Stimulated activated CD8-positive, alpha-beta memory T cell treated with anti-CD3 and anti-CD28 coated beads, Interleukin-7, amount 100 ng/mL, for 4 hours (primary cell): Measurements from ENCODE around the gene PPP6C.
"Not testable (repeated sequence)": the region's sequence is repeated elsewhere in the genome, so short reads cannot be mapped to it uniquely, and the experiment has no call there.

Experiments
- DNase-seq, 2 donors: peaks; one replicate each; pipeline ENCODE4 v3.0.0-alpha.2; 2020; ENCODE audit warnings: low read depth in 2 of 2

The PPP6C gene

DNA sequence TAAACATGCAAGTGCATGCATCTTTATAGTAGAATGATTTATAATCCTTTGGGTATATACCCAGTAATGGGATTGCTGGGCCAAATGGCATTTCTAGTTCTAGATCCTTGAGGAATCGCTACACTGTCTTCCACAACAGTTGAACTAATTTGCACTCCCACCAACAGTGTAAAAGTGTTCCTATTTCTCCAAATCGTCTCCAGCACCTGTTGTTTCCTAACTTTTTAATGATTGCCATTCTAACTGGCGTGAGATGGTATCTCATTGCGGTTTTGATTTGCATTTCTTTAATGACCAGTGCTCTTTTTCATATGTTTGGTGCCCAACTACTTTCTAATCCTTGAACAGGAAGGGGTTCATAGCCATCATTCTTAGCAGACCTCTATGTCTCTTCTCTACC, 7.8 kb downstream of the PPP6C start:
- DNase-seq: not testable (repeated sequence)

DNA sequence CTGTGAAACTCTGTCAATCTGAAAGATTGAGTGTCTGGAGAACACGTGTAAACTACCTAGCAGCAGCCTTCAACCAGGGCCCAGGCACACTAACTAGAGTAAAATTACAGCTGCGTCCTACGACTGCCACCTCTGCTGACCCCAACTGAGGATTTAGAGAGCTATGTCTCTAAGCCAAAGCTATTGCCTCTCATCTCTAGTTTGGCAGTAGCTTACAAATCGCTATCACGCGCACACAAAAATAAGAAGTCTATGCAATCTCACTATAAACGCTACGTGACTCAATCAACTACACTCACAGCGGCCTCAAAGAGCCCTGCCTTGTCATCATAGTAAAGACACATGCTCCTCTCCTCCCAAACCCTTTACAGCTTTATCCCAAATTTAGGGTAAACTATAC, 8.7 kb downstream of the PPP6C start:
- no peak for DNase-seq

DNA sequence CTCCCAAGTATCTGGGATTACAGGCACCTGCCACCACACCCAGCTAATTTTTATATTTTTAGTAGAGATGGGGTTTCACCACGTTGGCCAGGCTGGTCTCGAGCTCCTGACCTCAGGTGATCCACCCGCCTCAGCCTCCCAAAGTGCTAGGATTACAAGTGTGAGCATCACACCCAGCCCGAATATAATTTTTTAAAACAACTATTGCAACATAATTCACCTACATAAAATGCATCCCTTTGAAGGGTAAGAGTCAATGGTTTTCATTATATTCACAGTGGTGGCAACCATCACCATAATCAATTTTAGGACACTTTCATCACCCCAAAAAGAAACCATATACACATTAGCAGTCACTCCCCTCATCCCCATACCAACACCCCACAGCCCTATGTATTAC, 9.8 kb downstream of the PPP6C start:
- DNase-seq: not testable (repeated sequence)

DNA sequence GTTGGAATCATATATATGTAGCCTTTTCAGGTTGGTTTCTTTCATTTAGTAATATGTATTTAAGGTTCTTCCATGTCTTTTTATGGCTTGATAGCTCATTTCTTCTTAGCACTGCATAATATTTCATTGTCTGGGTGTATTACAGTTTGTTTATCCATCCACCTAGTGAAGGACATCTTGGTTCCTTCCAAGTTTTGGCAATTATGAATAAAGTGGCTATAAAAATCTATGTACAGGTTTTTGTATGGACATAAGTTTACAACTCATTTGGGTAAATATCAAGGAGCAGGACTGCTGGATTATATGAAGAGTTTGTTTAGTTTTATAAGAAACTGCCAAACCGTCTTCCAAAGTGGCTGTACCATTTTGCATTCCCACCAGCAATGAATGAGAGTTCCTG, 11.7 kb downstream of the PPP6C start:
- no peak for DNase-seq

DNA sequence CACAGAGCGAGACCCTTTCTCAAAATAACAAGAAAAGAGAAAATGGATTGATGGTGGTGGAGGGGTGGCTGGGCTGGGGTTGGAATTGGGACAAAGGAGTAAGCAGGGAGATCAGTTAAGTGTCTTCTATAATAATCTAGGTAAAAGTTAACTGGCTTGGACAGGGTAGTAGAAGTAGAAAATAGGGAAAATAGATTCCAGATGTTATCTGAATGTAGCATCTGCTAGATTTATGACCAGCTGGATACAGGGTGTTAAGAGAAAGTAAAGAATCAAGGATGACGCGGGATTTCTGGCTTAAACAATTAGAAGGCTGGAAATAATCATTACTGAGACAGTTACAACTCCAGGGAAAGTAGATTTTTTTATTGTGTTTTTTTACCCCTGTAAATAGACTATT, 13.0 kb downstream of the PPP6C start:
- no peak for DNase-seq

DNA sequence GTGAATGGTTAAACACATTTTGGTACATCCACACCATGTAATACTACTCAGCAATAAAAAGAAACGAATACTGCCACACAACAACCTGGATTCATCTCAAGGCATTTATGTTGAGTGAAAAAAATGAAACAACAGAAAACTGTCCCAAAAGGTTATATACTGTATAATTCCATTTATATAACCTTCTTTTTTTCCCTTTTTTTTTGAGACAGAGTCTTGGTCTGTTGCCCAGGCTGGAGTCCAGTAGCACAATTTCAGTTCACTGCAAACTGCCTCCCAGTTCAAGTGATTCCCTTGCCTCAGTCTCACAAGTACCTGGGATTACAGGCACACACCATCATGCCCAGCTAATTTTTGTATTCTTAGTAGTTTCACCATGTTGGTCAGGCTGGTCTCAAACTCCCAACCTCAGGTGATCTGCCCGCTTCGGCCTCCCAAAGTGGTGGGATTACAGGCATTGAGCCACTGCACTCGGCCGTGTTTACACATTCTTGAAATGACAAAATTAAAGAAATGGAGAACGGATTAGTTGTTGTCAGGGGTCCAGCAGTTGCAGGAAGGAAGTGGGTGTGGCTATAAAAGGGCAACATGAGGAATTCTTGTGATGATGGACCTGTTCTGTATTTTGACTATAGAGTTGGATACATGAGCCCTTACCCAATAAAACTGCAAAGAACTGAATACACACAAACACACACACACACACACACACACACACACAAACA, 17.4 kb downstream of the PPP6C start:
- no peak for DNase-seq

DNA sequence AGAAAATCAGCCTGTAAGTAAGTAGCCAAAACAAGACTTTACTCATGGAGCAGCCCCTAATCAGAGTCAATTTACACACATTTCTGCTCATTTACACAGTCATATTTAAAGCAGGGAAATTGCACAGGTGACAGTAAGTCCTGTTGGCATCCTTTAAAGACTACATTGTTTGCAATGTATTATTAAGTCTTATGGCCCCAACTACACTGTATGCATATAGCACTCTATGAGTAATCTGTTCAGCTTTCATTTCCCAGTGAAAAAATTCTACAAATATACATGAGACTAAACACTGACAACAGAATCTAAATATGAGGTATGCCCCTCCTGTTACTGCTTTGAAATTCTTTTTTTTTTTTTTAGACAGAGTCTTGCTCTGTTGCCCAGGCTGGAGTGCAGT, 19.7 kb downstream of the PPP6C start:
- no peak for DNase-seq

DNA sequence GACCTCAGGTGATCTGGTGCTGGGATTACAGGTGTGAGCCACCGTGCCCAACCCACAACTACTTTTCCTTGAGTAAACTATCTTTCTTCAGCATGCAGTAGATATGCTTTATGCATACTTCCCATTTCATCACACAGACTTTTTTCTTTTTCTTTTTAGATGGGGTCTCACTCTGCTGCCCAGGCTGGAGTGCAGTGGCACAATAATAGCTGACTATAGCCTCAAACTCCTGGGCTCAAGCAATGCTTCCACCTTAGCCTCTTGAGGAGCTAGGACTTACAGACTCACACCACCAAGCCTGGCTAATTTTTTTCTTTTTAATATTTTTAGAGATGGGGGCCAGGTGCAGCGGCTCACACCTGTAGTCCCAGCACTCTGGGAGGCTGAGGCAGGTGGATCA, 22.8 kb downstream of the PPP6C start:
- DNase-seq: no peak

DNA sequence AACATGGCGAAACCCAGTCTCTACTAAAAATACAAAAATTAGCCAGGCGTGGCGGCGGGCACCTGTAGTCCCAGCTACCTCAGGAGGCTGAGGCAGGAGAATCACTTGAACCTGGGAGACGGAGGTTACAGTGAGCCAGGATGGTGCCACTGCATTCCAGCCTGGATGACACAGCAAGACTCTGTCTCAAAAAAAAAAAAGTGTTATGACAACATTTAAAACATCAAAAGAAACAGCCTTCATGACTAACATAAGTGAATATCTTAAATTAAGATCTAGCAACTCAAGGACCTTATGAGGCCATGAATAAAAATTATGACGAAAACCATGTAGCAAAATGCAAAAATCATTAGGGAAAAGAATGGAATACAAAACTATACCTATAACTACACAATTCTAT, 26.7 kb downstream of the PPP6C start:
- not testable (repeated sequence) for DNase-seq

DNA sequence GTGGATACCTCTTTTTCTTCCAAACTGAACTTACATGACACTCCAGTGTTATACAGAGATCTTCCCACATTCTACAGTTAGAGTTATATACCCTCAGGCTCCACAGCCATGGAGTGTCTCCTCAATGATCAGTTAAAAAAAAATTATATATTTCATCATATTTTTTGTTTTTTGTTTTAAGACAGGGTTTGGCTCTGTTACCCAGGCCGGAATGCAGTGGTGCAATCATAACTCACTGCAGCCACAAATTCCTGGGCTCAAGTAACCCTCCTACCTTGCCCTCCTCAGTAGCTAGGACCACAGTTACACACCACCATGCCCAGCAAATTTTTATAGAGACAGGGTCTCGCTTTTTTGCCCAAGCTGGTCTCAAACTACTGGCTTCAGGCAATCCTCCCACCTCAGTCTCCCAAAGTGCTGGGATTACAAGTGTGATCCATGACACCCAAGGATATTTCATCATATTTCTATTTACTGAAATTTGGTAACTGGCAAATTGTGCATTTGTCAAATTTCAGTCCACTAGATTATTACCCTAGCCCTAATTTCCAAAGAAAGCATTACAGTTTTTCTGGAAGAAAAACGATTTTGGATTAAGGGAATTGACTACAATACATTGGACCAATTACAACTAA, 28.2 kb downstream of the PPP6C start:
- no peak for DNase-seq

DNA sequence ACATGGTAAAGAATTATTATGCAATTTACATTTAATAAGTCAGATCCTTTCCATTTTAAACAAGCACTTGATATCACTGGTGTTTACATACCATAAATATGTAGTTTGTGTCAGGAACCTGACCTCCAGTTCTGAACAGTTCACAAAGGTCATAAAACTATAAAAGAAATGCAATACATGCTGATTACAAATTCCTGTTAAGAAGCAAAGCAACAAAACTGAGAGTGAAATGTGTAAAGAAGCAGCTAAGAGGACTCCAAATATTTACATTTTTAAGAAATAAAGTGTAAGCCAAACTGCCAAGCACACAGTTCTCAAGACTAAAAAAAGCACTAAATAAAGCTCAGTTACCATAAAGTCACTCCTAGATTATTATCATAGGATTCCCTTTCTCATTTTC, 28.9 kb downstream of the PPP6C start:
- no peak for DNase-seq

DNA sequence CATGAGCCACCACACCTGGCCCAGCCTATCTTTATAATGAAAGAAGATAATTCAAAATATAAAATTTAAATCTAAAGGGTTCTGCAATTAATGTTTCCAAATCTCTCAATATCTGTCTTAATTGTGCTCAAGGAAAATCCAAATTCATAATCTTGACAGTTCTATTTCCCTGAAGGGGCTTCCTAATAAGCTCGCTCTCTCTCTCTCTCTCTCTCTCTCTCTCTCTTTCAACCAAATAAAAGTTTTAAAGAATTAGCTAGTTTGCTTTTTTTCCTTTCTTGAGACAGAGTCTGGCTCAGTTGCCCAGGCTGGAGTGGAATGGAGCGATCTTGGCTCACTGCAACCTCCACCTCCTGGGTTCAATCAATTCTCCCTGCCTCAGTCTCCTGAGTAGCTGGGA, 33.1 kb downstream of the PPP6C start:
- no peak for DNase-seq

DNA sequence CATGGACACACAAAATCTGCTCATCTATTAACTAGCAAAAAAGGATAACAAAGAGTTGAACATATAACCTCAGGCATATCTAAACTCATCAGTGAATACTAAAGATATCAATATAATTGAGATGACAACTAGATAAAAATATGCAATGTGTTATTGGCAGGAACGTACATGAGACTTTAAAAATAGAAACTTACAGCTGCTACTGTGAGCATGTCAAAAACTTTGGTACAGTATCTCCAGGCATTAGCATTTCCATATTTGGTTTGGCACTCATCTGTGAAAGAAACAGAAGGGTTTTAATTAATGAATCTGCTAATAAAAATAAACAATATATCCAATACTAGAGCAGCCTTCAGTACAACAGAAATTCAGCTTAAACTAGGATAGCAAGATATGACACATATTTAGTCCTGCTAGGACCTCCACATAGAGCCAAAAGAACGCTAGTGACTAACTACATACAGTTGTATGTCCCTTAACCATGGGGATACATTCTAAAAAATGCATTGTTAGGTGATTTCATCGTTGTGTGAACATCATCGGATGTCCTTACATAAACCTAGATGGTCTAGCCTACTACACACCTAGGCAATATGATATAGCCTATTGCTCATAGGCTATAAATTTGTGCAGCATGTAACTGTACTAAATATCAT, 35.8 kb downstream of the PPP6C start:
- DNase-seq: no peak

DNA sequence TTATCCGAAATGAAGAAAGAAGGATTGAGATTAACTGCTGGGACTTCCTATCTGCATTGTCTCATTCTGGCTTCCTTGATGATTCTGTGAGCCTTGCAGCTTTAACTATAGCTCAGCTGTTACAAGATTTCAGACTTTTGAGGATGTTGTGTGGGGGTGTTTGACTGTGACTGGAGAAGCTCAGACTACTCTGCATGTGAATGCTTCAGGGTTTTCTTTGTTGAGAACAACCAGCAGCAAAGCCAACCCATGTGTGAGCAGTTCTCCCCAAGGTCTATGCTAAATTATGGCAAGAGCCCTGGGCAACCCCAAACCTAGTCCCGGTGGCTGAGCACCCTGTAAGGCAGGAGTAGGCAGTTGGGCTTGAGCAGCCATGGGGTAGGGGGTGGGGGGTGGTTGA, 37.9 kb downstream of the PPP6C start:
- no peak for DNase-seq

DNA sequence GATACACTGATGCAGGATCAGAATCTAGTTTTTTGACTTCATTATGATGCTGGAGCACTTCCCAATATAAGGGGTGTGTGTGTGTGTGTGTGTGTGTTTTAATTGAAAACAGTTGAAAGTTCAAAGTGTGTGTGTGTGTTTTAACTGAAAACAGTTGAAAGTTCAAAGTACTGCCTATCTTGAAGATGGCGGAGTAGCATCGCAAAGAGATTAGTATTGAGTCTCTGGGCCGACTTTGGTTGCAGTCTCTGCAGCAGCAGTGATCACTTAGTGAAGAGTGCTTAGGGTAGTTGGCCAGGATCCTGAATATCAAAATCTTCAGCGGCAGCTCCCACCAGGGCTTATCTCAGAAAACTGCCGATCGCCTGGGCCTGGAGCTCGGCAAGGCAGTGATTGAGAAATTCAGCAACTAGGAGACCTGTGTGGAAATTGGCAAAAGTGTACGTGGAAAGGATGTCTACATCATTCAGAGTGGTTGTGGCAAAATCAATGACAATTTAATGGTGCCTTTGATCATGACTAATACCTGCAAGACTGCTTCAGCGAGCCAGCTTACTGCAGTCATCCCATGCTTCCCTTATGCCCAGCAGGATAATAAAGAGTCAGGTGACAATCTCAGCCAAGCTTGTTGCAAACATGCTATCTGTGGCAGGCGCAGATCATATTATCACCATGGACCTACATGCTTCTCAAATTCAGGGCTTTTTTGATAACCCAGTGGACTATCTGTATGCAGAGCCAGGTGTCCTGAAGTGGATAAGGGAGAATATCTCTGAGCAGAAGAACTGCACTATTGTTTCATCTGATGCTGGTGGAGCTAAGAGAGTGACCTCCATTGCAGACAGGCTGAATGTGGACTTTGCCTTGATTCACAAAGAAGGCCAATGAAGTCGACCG, 39.0 kb downstream of the PPP6C start:
- no peak for DNase-seq

DNA sequence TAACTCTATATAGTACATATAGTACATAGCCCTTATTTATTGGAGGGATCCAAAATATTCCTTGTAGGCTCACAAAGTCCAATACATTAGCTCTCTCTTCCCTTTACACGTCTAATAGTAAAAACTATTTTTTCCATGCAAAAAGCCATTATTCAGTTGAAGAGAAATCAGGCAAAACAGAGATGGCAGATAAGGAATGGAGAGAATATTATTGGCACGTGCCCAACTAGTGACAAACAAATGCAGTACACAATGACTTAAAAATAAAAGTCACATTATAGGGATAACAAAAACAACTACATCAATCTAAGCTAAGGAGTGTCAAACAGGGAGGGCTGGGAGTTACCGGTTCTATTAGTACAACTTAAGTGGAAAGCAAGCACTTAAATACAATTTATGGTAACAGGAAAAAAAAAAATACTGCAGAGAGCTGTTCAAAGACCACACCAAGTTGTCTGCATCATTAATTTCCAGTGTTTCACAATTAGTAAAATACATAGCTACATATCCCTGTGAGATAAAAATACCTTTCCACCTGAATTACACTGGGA, 42.1 kb downstream of the PPP6C start:
- no peak for DNase-seq

DNA sequence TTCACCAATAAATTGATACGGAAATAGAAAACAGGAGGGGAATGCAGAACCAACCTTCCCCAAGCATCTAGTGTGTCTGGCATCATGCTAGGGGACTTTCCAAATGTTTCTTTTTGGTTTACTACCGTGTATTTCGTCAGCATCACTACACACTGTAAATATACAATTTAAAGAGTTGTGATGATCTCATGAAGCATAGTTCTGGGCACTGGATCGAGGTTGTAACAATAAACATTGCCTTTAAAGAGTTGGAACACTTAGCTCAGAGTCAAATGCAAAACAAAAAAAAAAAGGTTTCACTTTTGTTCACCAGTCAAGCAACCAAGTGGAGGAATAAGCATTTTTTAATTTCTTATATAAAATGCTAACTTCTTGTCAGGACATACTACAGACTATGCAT, 43.4 kb downstream of the PPP6C start:
- no peak for DNase-seq

DNA sequence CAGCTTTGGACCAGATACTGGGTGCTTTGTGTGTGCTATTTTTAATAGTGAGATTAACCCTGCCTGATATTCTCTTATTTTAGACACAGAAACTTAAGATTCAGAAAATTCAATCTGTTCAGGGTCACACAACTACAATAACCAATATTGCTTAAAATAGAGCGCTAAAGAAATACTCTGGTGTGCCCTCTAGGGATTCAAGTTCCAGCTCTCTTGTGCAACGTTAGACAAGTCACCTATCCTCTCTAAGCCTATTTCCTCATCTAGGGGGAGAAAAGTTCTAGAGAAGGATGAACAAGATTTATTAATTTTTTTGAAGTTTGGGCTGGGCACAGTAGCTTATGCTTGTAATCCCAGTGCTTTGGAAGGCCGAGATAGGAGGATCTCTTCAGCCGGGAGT, 44.2 kb downstream of the PPP6C start:
- DNase-seq: no peak

DNA sequence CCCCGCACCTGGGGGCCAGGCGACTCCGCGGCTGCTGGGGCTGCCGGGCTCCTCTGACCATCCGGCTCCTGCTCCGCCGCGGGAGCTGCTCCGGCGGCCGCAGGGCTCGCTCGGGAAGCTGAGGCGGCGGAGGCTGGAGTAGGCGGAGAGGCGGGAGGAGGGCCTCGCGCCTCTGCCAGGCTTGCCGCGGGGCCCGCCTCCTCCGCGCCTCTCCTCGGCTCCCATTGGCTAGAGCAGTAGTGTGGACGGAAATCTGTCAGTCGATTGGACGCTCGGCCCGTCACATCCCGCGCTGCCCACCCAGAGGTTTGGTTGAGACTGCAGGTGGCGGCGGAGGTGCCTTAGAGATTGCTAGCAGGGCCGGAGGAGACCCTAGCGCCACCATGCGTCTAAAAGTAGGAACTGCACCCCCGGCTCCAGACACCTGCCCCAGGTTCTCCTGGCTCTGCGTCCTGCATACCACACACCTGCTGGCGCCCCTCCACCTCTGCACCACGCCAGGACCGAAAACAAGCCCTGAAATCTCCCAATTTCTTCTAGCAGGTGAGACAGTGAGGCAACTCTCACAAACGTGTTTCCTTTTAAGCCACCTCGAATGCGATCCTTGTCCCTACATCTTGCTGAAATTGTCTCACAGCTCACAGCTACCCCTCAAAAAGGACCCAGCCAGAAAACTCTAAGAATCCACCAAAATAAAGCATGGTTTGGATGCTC, 46.1 kb downstream of the PPP6C start, which contains the start of gene SCAI:
Gene SCAI, minus strand, starts transcription at position 152 of the 714 bp plus-strand sequence. Its CDS starts 91 bp downstream, at position 61.
- DNase-seq: peak; percentile 98

DNA sequence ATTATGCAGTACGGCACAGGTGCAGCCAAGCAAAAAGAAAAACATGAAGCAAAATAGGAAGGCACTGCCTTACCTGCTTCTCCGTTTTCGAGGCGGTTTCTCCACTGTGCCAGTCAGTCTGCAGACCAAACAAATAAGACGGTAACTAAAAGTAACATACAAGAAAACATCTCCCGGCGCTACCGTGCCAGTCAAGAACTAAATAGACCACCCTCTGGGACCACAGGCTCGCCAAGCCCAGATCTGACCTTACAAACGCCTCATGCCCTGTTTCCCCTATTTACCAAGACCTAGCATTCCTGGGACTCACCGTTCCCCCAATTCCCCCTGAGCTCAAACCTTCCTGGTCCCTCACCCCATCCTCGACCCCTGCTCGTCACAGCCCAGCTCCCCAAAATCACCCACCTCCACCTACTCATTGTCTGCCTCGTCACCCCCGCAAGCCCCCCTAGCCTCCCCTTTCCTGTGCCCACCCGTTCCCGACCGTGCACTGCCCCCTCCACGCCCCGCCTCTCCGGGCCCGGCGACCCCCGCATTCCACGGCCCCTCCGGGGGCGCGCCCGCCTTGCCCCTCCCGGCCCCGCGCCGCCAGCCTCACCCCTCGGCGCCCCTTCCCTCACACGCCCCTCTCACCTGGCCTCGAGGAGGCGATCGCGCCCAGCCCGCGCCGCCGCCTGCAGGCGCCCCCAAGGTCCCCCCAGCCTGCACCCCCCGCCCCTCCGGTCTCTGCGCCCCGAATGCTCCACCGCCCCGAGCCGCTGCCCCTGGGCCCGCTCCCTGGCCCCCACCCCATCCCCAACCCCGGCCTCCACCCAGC, 46.8 kb downstream of the PPP6C start:
- DNase-seq: no peak
